NCI-H1105 (cell line): ENCODE data around the gene DAP3.
"Not testable (repeated sequence)": the region's sequence is repeated elsewhere in the genome, so short reads cannot be mapped to it uniquely, and the experiment has no call there.

Experiments used
- DNase-seq: peaks from one replicate; lab custom pipeline; 2025; lab: John Stamatoyannopoulos, UW

Gene DAP3

GRCh38 chr1:155689081-155689607 is at the start of gene DAP3:
TSS of gene DAP3 (plus strand) at chr1:155689091. CDS start at chr1:155709780, 20,689 bp downstream.
- DNase-seq, result not testable (repeated sequence)

- DNase-seq, result no peak
These were observed 48.5 kb upstream of the DAP3 start for GRCh38 chr1:155640367-155640766.

- DNase-seq, result not testable (repeated sequence)
These were observed 46.2 kb upstream of the DAP3 start for GRCh38 chr1:155642559-155643180.

DNA sequence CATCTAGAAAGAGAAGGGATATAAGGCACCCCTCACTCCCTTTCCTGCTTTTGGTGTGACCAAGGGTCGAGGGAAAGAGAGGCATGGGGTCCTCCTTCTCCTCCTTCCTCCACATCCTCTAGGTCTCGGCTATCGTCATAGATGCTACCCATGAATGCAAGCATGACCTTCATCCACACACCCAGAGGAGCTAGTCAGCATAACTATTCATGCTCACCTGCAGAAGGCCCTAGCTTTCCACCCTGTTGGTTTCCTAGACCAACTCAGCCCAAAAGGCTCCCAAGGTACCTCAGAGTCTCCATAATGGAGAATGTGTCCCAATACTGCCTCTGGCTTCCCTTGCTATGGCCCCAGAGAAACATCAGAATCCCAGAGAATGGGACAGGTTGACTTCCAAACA is 45.7 kb upstream of the DAP3 start:
- DNase-seq, result no peak

DNA sequence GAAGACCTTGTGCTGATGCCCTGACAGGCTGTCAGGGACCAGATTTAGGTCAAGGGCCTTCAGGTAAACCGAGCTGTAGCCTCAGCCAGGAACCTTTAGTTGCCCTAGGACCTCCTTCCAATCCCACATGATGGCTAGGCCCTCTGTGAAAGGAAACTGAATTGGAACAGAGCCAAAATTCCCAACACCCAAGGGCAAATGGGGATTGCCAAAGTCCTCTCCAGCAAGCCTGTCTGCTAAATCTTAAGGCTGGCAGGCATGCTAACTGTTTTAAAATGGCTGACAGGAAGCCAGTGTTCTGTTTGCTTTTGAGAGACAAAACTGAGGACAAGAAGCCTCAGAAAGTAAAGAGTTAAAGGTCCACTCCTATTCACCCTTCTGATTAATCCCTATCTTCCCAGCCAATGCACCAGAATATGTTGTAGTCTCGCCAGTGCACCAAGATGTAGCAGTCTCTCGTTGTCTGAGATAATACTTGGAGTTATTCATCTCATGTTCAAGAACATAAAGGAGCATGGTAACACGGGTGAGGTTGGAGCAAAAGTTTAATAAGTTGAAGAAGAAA is 43.8 kb upstream of the DAP3 start:
- DNase-seq, result no peak

- DNase-seq, result no peak
These were observed 43.2 kb upstream of the DAP3 start for GRCh38 chr1:155645648-155646047.

DNA sequence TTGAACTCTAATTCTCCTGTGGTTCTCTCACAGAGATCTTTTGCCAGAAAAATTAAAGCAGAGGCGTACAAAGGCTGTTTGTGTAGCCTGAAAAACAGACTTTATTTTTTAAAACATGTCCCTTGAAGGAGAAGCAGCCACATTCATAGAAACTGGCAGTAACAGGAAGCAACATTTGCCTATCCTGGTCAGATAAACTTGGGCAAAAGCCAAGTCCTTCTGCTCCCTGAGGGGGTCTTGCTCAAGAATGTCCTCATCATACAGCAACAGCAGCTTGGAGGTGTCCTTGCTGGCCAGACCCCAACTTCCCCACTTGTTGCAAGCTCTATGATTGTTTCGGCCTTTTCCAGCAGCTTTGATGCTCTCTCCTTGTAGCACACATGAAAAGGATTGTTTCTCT is 42.6 kb upstream of the DAP3 start:
- no peak for DNase-seq

DNA sequence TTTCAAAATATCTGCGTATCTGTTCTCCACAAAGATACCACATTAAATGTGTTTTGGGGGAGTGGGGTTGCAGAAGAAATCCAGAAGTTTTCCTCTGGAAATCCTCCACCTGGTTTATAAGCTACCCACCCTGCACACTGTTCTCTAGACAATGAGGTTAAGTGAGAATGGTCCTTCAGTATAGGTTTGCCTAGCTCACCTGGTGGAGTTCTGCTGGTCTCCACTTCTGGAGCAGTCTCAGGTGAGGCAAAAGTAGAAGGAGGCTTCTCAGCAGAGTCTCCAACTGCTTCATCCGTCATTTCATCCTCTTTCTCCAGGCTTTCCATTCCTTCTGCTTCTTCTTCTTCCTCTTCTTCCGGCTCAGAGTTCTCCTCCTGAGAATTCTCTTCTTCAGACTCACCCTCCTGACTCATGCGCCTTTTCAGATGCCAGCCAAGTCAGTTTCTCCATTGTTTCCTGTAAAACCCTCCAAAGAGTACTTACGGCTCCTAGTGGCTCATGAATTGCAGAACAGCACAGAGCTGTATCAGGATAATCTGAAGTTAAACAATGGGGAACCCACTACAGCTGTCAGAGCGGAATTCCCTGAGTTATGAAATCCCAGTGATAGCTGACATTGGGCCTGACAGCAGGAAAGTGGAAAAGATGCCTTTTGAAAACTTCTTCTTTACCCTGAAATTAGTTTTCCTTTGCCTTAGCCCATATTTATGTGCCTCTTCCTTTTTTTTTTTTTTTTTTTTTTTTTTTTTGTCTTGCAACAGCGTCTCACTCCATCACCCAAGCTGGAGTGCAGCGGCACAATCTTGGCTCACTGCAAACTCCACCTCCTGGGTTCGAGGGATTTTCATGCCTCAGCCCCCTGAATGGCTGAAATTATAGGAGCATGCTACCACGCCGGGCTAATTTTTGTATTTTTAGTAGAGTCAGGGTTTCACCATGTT is 40.4 kb upstream of the DAP3 start:
- no peak for DNase-seq

- DNase-seq, result no peak
These were observed 39.2 kb upstream of the DAP3 start for GRCh38 chr1:155649676-155650075.

- no peak for DNase-seq
These were observed 38.6 kb upstream of the DAP3 start for GRCh38 chr1:155650231-155650757.

GRCh38 chr1:155651861-155652661 is 36.8 kb upstream of the DAP3 start:
- DNase-seq, result no peak

DNA sequence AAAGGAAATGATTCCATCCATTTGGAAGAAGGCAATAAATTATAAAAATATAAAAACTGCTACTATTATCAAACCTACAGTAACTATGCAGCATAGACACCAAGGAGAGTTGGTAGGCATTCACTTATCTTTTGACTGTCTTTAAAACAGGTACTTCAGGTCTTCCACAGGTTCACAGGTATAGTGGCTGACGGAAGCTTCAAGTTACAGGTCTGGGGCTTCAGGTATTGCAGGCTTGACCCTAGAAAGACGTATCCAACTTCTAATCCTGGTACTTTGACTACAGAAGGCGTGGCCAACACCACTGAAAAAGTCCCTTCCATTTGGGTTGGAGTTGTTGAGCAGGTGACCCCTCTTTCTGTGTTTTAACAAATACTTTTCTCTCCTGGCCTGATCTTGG is 35.9 kb upstream of the DAP3 start:
- DNase-seq, result no peak

GRCh38 chr1:155657463-155657862 is 31.4 kb upstream of the DAP3 start:
- peak; percentile 59 for DNase-seq

DNA sequence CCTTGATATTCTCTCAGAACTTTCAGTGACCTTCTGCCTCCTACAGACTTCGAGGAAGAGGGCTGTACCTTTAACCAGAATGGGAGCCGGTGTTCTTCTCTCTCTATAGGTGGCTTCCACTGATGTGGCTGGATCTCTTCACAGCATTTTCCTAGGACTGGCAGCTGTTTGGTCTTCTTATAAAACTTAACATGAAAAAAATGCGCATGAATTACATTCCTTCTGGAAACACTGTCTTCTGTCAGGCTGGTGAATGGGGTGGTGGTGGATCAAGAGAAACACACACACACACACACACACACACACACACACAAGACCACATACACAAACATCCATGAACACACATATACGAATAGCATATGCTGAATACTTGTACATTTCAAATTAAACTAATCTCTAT is 27.7 kb upstream of the DAP3 start:
- DNase-seq, result not testable (repeated sequence)

GRCh38 chr1:155669233-155670162 is 19.4 kb upstream of the DAP3 start:
- no peak for DNase-seq

DNA sequence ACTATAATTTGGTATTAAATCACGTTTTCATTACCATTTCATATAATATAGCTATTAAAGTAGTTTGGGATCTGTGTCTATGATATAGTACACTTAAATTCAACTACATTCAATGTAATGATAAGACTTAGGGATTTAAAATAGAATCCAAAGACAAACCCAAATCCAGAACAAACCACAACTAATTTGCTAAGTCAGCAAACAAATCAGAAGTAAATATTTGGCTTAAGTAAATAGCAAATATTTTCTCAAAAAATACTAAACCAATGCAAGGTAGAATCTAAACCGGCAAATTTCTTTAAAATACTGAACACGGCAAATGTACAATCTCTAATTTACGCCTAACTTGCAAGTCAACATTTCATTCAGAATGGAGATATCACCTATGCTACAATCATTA is 17.1 kb upstream of the DAP3 start:
- no peak for DNase-seq

GRCh38 chr1:155673003-155673402 is 15.9 kb upstream of the DAP3 start:
- no peak for DNase-seq

- DNase-seq, result no peak
These were observed 10.9 kb upstream of the DAP3 start for GRCh38 chr1:155678027-155678426.

DNA sequence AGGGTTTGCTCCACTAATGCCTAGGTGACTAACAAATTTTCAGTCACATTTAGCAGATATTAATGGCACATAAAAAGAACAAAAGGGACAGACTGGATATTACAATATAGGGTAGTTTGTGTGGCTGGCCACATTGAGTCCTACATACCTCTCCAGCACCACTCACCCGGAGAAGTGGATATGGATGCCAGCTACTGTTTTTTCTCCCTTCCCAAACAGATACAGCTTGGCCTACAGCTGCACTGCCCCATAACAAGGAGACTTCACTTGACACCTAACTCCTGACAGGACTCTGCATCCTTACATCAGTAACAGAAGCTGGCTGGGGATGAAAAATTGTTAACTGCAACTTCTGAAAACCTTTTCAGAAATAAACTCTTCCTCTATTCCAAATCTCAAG is 9.9 kb upstream of the DAP3 start:
- not testable (repeated sequence) for DNase-seq

- no peak for DNase-seq
These were observed 8.4 kb upstream of the DAP3 start for GRCh38 chr1:155680531-155680930.

- DNase-seq, result no peak
These were observed 7.1 kb upstream of the DAP3 start for GRCh38 chr1:155681776-155682175.
